Activated effector memory CD4-positive, alpha-beta T cell treated with Interleukin-2 at 50 U/mL for 16 hours (primary cell): ENCODE results near the gene TMEM256.
A peak's percentile ranks its signal among the peaks of the same experiment; 100 is the strongest.

ENCODE experiments used
- DNase-seq: peaks from one replicate; pipeline ENCODE4 v3.0.0-alpha.2; 2020

The TMEM256 gene

DNA sequence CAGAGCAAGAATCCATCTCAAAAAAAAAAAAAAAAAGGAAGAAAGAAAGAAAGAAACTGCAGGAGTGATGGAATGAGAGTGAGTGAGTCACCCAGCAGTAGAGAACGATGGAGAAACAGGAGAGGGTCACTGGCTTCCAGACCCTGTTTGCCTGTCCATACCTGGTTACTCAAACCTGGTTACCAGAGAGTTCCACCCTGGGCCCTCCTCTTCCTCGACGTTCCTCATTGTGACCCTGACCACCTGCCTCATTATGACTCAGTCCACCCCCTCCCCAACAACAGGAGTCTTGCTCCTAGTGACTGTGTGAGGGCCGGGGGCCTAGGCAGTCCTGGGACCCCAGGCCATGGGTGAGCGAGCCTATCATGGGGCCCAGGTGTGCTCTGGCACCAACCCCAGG, 24.7 kb upstream of the TMEM256 start, which contains the start of gene SPEM3:
Gene SPEM3 (plus strand): TSS at position 301 of the 400 bp plus-strand sequence. CDS start 46 bp downstream, at position 347.
- DNase-seq = no peak

DNA sequence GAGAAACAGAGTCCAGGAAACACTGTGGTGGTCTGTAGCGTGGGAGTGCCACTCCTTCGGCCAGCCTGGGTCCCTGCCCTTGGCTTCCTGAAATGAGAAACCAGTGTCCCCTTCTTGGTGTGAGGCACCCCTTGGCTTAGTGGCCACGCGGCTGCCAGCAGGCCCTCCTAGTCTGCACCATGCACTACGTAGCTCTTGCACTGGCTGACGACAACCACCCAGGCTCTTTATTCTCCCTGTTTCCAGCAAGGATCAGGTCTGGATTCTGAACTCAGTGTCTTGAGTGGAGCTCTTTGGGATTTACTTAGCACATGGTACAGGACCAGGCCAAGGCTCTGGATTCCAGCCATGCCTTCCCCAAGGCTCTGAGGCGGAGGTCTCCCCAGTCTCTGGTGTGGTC, 23.7 kb upstream of the TMEM256 start:
- DNase-seq = no peak

- no peak for DNase-seq
These were observed 23.1 kb upstream of the TMEM256 start for GRCh38 chr17:7426896-7427489.

- no peak for DNase-seq
These were observed 22.4 kb upstream of the TMEM256 start for GRCh38 chr17:7426203-7426863.

- no peak for DNase-seq
These were observed 21.9 kb upstream of the TMEM256 start for GRCh38 chr17:7425756-7426155.

- DNase-seq = no peak
These were observed 21.4 kb upstream of the TMEM256 start, which contains the start of gene SPEM2 for GRCh38 chr17:7425316-7425715. Gene SPEM2, plus strand, starts transcription at chr17:7425616. Its CDS starts 73 bp downstream, at chr17:7425689.

DNA sequence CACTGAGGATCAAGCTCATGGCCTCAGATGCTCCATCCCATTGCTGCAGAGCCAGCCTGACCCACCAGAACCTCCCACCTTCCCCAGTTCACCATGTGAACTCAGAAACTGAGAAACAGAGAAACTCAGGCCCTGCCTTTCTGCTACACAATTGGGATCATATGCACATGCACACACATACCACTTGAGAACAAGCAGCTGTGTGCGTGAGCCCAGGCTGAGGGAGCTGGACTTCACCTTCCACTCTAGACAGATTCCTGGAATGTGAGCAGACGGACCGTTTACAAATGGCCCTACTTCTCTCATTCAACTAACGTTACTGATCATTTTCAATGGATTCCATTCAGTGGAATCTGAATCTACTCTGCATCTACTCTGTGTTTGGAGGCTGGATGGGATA, 19.8 kb upstream of the TMEM256 start:
- DNase-seq = no peak

- DNase-seq = no peak
These were observed 17.3 kb upstream of the TMEM256 start for GRCh38 chr17:7421186-7421585.

- DNase-seq = no peak
These were observed 16.1 kb upstream of the TMEM256 start, which contains the start of gene SPEM1 for GRCh38 chr17:7419819-7420610. Gene SPEM1, plus strand, starts transcription at chr17:7420324. Its CDS starts 61 bp downstream, at chr17:7420385.

- DNase-seq = no peak
These were observed 14.7 kb upstream of the TMEM256 start for GRCh38 chr17:7418472-7419152.

DNA sequence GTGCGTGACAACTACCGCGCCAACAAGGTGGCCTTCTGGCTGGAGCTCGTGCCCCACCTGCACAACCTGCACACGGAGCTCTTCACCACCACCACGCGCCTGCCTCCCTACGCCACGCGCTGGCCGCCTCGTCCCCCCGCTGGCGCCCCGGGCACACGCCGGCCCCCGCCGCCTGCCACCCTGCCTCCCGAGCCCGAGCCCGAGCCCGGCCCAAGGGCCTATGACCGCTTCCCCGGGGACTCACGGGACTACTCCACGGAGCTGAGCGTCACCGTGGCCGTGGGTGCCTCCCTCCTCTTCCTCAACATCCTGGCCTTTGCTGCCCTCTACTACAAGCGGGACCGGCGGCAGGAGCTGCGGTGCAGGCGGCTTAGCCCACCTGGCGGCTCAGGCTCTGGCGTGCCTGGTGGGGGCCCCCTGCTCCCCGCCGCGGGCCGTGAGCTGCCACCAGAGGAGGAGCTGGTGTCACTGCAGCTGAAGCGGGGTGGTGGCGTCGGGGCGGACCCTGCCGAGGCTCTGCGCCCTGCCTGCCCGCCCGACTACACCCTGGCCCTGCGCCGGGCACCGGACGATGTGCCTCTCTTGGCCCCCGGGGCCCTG, 13.3 kb upstream of the TMEM256 start:
- DNase-seq = no peak

DNA sequence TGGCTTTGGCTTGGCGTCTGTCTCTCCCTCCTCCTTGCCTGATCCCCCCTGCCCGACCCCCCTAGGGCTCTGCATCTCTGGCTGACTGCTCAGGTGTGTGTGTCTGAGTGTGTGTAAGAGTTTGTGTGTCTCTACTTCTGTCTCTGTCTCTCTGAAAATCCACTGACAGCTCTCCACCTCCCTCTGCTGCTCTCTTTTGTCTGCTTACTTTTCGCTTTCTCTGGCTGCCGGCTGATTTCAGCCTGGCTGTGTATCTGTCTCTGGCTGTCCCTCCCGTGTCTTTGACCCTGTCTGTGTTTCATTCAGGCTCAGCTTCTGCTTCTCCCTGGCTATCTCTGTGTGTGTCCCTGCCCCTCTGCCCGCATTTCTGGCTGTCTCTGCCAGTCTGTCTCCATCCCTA, 12.4 kb upstream of the TMEM256 start:
- no peak for DNase-seq

GRCh38 chr17:7415784-7416183, 11.9 kb upstream of the TMEM256 start:
- DNase-seq = no peak

- DNase-seq = no peak
These were observed 10.9 kb upstream of the TMEM256 start for GRCh38 chr17:7414837-7415236.

DNA sequence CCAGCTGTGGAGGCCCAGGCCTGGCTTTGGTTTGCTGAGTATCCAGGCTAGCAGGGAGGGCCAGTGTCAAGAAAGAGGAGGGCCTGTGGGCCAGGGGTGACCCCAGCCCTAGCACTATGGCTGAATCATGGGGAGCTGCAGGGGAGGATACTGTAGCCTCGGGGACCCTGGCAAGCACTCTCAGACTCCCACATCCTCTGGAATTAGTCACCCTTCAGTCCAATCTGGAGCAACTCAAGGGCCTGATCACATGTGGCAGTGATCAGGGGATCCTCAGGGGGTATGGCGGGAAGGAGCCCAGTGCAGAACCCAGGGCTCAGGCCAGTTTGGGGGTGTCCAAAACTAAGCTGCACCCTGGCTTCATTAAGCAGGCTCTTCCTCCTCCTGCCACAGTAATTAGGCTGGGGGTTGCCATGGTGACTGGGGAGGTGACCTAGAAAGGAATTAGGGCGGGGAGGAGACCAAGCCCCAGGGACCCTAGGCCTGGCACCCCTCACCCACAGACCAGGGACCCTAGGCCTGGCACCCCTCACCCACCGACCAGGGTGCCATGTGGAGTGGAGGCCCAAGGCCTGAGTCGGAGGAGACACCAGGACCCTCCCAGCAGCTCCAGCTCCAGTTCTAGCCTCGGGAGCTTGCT, 9.6 kb upstream of the TMEM256 start:
- DNase-seq = no peak

DNA sequence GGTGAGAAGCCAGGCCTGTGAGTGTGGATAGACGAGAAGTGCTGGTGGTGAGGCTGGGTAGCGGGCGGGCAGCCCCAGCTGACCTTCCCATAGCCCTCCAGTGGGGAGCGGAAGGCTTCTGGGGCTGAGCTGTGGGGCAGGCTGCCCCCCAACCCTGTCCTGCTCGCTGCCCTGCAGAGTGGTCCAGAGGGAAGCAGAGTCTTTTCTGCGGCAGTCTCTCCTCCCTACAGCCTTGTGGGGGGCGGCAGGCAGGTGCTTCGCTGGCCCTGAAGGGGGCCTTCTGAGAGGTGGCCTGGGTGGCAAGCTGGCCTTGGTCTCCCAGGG, 7.5 kb upstream of the TMEM256 start:
- DNase-seq = no peak

- no peak for DNase-seq
These were observed 6.9 kb upstream of the TMEM256 start for GRCh38 chr17:7410634-7411426.

DNA sequence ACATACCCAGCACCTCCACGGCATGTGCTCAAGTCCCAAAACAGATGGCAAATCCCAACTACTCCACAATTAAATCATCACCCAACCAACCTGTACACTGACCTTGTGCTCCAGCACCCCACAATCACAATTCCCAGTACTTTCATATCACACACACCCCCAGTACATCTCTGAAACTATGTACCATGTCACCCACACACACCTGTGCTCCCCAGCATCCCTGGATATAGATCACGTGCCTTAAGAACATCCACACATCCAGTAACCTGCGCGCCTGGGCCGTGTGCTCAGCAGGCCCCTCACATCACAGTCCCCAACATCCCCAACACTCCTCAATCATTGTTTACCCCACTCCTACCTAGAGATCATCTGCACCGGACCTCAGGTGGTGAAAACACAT, 5.8 kb upstream of the TMEM256 start:
- DNase-seq = no peak

DNA sequence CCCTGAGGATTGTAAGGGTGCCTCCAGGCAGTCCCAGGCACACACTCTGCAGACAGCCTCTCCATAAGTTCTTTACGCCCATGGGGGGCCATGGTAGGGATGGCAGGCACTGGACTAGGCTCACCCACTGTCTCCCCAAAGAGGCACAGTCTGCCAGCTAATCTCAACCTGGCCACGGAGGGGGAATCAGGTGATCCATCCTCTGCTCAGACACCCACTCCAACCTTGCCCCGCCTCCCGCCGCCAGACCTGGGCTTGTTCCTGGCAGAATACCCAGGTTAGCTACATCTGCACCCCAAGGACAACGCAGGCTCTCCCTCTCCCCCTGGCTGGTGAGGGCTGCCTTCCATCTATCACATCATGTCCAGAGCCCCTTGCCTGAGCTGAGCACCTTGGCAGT, 5.0 kb upstream of the TMEM256 start:
- no peak for DNase-seq

DNA sequence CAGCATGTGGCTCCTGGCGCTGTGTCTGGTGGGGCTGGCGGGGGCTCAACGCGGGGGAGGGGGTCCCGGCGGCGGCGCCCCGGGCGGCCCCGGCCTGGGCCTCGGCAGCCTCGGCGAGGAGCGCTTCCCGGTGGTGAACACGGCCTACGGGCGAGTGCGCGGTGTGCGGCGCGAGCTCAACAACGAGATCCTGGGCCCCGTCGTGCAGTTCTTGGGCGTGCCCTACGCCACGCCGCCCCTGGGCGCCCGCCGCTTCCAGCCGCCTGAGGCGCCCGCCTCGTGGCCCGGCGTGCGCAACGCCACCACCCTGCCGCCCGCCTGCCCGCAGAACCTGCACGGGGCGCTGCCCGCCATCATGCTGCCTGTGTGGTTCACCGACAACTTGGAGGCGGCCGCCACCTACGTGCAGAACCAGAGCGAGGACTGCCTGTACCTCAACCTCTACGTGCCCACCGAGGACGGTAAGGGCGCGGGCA, 4.4 kb upstream of the TMEM256 start:
- peak; percentile 18 for DNase-seq

- DNase-seq = no peak
These were observed 3.8 kb upstream of the TMEM256 start, which contains the start of gene NLGN2 for GRCh38 chr17:7407485-7408251. Gene NLGN2, plus strand, starts transcription at chr17:7407845. Its CDS starts 411 bp downstream, at chr17:7408256.
